Activated T-helper 1 cell treated with anti-CD3 and anti-CD28 coated beads, Interleukin-2, amount 50 U/mL, for 16 hours (primary cell): ENCODE results near the gene PLA2G6.

Experiments used
- DNase-seq, 2 donors: peaks; one replicate each; pipeline ENCODE4 v3.0.0-alpha.2; 2020; ENCODE audit warnings: low read depth in 1 of 2, low spot score in 1 of 2

The PLA2G6 gene

GRCh38 chr22:38214302-38215056 lies 32.8 kb upstream of the PLA2G6 start:
- peak; percentile 53 to 63 for DNase-seq

GRCh38 chr22:38213990-38214301 lies 32.3 kb upstream of the PLA2G6 start:
- no peak for DNase-seq

GRCh38 chr22:38213319-38213989 lies 31.8 kb upstream of the PLA2G6 start:
- no peak for DNase-seq

GRCh38 chr22:38212442-38212841 lies 30.8 kb upstream of the PLA2G6 start:
- no peak for DNase-seq

GRCh38 chr22:38211556-38211955 lies 29.9 kb upstream of the PLA2G6 start:
- no peak for DNase-seq

GRCh38 chr22:38208551-38208968 lies 26.9 kb upstream of the PLA2G6 start:
- no peak for DNase-seq

GRCh38 chr22:38207898-38208432 lies 26.3 kb upstream of the PLA2G6 start:
- no peak for DNase-seq

- DNase-seq, result no peak
These were observed 23.9 kb upstream of the PLA2G6 start for GRCh38 chr22:38205261-38206128.

- DNase-seq, result no peak
These were observed 23.2 kb upstream of the PLA2G6 start for GRCh38 chr22:38204784-38205183.

- DNase-seq, result no peak
These were observed 22.4 kb upstream of the PLA2G6 start for GRCh38 chr22:38203855-38204514.

- no peak for DNase-seq
These were observed 21.6 kb upstream of the PLA2G6 start for GRCh38 chr22:38203090-38203810.

GRCh38 chr22:38202437-38203089 lies 20.9 kb upstream of the PLA2G6 start:
- peak; percentile 32 to 42 for DNase-seq

- peak; percentile 67 to 81 for DNase-seq
These were observed 20.2 kb upstream of the PLA2G6 start, which contains the start of gene MAFF for GRCh38 chr22:38201711-38202436. Gene MAFF, plus strand, starts transcription at chr22:38201994. Its CDS starts 11,860 bp downstream, at chr22:38213854.

GRCh38 chr22:38201371-38201710 lies 19.7 kb upstream of the PLA2G6 start:
- DNase-seq, result no peak

GRCh38 chr22:38199826-38200559 lies 18.4 kb upstream of the PLA2G6 start:
- DNase-seq, result no peak

- DNase-seq, result no peak
These were observed 15.3 kb upstream of the PLA2G6 start for GRCh38 chr22:38196791-38197419.

GRCh38 chr22:38193580-38193979 lies 11.9 kb upstream of the PLA2G6 start:
- no peak for DNase-seq

GRCh38 chr22:38192475-38192863 lies 10.8 kb upstream of the PLA2G6 start:
- DNase-seq, result no peak
